Ecto neural progenitor cell (in vitro differentiated cells): ENCODE data around the gene EPHB2.
"Not testable (repeated sequence)": the region's sequence is repeated elsewhere in the genome, so short reads cannot be mapped to it uniquely, and the experiment has no call there.

Source experiments
- DNase-seq: peaks from one replicate; pipeline ENCODE4 v3.0.0-alpha.2; 2018; ENCODE audit warnings: low spot score

Gene EPHB2

GRCh38 chr1:22691031-22691753 is 19.4 kb upstream of the EPHB2 start:
- DNase-seq = no peak

- DNase-seq = no peak
Measured at GRCh38 chr1:22694172-22694571, 16.5 kb upstream of the EPHB2 start.

GRCh38 chr1:22696610-22697009 is 14.0 kb upstream of the EPHB2 start:
- DNase-seq = no peak

GRCh38 chr1:22697980-22698379 is 12.7 kb upstream of the EPHB2 start:
- DNase-seq = no peak

GRCh38 chr1:22699681-22700520 is 10.7 kb upstream of the EPHB2 start:
- DNase-seq = no peak

GRCh38 chr1:22702296-22703085 is 8.1 kb upstream of the EPHB2 start:
- DNase-seq = no peak

GRCh38 chr1:22704440-22705067 is 6.1 kb upstream of the EPHB2 start:
- DNase-seq = peak; percentile 86

GRCh38 chr1:22705586-22705985 is 5.1 kb upstream of the EPHB2 start:
- no peak for DNase-seq

GRCh38 chr1:22706100-22706499 is 4.5 kb upstream of the EPHB2 start:
- not testable (repeated sequence) for DNase-seq

GRCh38 chr1:22708777-22709176 is 1.9 kb upstream of the EPHB2 start:
- no peak for DNase-seq

- DNase-seq = no peak
Measured at GRCh38 chr1:22709227-22709626, 1.4 kb upstream of the EPHB2 start.

- peak; percentile 83 for DNase-seq
Measured at GRCh38 chr1:22709891-22710700, 543 bp upstream of the EPHB2 start.

- DNase-seq = no peak
Measured at GRCh38 chr1:22711071-22711470, 432 bp downstream of the EPHB2 start.

GRCh38 chr1:22711591-22712501 is 1.2 kb downstream of the EPHB2 start:
- DNase-seq = peak; percentile 60

- no peak for DNase-seq
Measured at GRCh38 chr1:22712502-22713271, 2.0 kb downstream of the EPHB2 start.

- no peak for DNase-seq
Measured at GRCh38 chr1:22714455-22714854, 3.8 kb downstream of the EPHB2 start.

GRCh38 chr1:22717037-22717760 is 6.6 kb downstream of the EPHB2 start:
- no peak for DNase-seq

GRCh38 chr1:22721122-22721873 is 10.7 kb downstream of the EPHB2 start:
- no peak for DNase-seq
